Activated CD4-positive, alpha-beta T cell treated with anti-CD3 and anti-CD28 coated beads, Interleukin-2, amount 50 U/mL, for 16 hours (primary cell): ENCODE data around the gene GRIA1.

Experiments
- DNase-seq: peaks from one replicate; pipeline ENCODE4 v3.0.0-alpha.2; 2020

The GRIA1 gene

GRCh38 chr5:153552886-153553285, 62.4 kb downstream of the GRIA1 start:
- DNase-seq, result no peak

- no peak for DNase-seq
Measured at GRCh38 chr5:153555420-153556114, 65.1 kb downstream of the GRIA1 start.

GRCh38 chr5:153558957-153559356, 68.5 kb downstream of the GRIA1 start:
- DNase-seq, result no peak

GRCh38 chr5:153559926-153560325, 69.5 kb downstream of the GRIA1 start:
- no peak for DNase-seq

GRCh38 chr5:153562189-153562588, 71.7 kb downstream of the GRIA1 start:
- DNase-seq, result no peak

GRCh38 chr5:153565822-153566221, 75.4 kb downstream of the GRIA1 start:
- DNase-seq, result no peak

- no peak for DNase-seq
Measured at GRCh38 chr5:153569036-153569435, 78.6 kb downstream of the GRIA1 start.

GRCh38 chr5:153571162-153571561, 80.7 kb downstream of the GRIA1 start:
- DNase-seq, result no peak

GRCh38 chr5:153572411-153573145, 82.1 kb downstream of the GRIA1 start:
- DNase-seq, result no peak

- DNase-seq, result no peak
Measured at GRCh38 chr5:153573326-153574033, 83.0 kb downstream of the GRIA1 start.

- DNase-seq, result no peak
Measured at GRCh38 chr5:153584126-153584959, 93.9 kb downstream of the GRIA1 start.

GRCh38 chr5:153584960-153585359, 94.5 kb downstream of the GRIA1 start:
- DNase-seq, result no peak

- DNase-seq, result no peak
Measured at GRCh38 chr5:153585622-153586277, 95.3 kb downstream of the GRIA1 start.

- no peak for DNase-seq
Measured at GRCh38 chr5:153592081-153592480, 101.6 kb downstream of the GRIA1 start.

GRCh38 chr5:153594785-153595184, 104.3 kb downstream of the GRIA1 start:
- no peak for DNase-seq

- DNase-seq, result no peak
Measured at GRCh38 chr5:153598099-153598498, 107.6 kb downstream of the GRIA1 start.

- DNase-seq, result no peak
Measured at GRCh38 chr5:153601377-153601776, 110.9 kb downstream of the GRIA1 start.

- DNase-seq, result no peak
Measured at GRCh38 chr5:153605386-153605785, 114.9 kb downstream of the GRIA1 start.

- no peak for DNase-seq
Measured at GRCh38 chr5:153610009-153610408, 119.5 kb downstream of the GRIA1 start.

- DNase-seq, result no peak
Measured at GRCh38 chr5:153610811-153611210, 120.3 kb downstream of the GRIA1 start.

GRCh38 chr5:153613144-153613543, 122.7 kb downstream of the GRIA1 start:
- DNase-seq, result no peak

- DNase-seq, result no peak
Measured at GRCh38 chr5:153613672-153614071, 123.2 kb downstream of the GRIA1 start.
